Keratinocyte (primary cell): ENCODE data around the gene KCNS3. TPM values are rescaled to one million over a fixed set of nuclear protein-coding genes. Genes with fewer than 3 reads are reported as not detected.

ENCODE experiments used
- DNase-seq: peaks from one replicate; pipeline ENCODE4 v3.0.0-alpha.2; 2011; ENCODE audit warnings: low read depth, missing footprints, low spot score
- FAIRE-seq: peaks from 2 replicates; lab custom pipeline; 2011; peaks lifted over from hg19 to GRCh38; lab: Jason Lieb, UNC
- H2AFZ ChIP-seq: 2 replicates; pipeline ENCODE4 v1.6.0; 2012; ENCODE audit warnings: low read length, control low read depth, inconsistent platforms; ENCODE audit not compliant: control insufficient read depth
- H3K27ac ChIP-seq: 2 replicates; pipeline ENCODE4 v1.5.1; 2011; ENCODE audit warnings: low read length; ENCODE audit not compliant: control insufficient read depth, insufficient read depth
- H3K27me3 ChIP-seq: 3 replicates; pipeline ENCODE4 v1.6.0; 2011; ENCODE audit warnings: low read length; ENCODE audit not compliant: control insufficient read depth, insufficient read depth; ENCODE audit errors: extremely low read depth
- H3K36me3 ChIP-seq, 2 experiments: 2 replicates in 1 of 2; 3 replicates in 1 of 2; pipeline ENCODE4 v1.5.1; 2011; ENCODE audit warnings: low read length in 2 of 2, mild to moderate bottlenecking in 1 of 2; ENCODE audit not compliant: control insufficient read depth in 2 of 2, insufficient read depth in 2 of 2; ENCODE audit errors: extremely low read depth in 1 of 2
- H3K4me1 ChIP-seq: 3 replicates; pipeline ENCODE4 v1.5.1; 2011; ENCODE audit warnings: low read length; ENCODE audit not compliant: control insufficient read depth, insufficient read depth; ENCODE audit errors: extremely low read depth
- H3K4me2 ChIP-seq: 3 replicates; pipeline ENCODE4 v1.6.0; 2011; ENCODE audit warnings: low read depth, low read length; ENCODE audit not compliant: control insufficient read depth, insufficient read depth; ENCODE audit errors: extremely low read depth
- H3K4me3 ChIP-seq, 3 experiments: fragments of 200-600 bp in 1 of 3; sonication (generic) in 1 of 3; 2 replicates in 2 of 3; 3 replicates in 1 of 3; pipeline ENCODE4 v1.5.1; 2011 to 2016; ENCODE audit warnings: low read length in 3 of 3, mild to moderate bottlenecking in 3 of 3, control low read depth in 2 of 3, inconsistent platforms in 1 of 3, low read depth in 1 of 3, mixed read lengths in 1 of 3, mixed run types in 1 of 3, moderate library complexity in 1 of 3; ENCODE audit not compliant: control insufficient read depth in 2 of 3, insufficient read depth in 2 of 3; ENCODE audit errors: extremely low read depth in 1 of 3
- H3K79me2 ChIP-seq: 2 replicates; pipeline ENCODE4 v1.6.0; 2012; ENCODE audit warnings: low read length; ENCODE audit not compliant: control insufficient read depth, insufficient read depth
- H3K9ac ChIP-seq: 3 replicates; pipeline ENCODE4 v1.6.0; 2011; ENCODE audit warnings: low read length; ENCODE audit not compliant: control insufficient read depth, insufficient read depth; ENCODE audit errors: extremely low read depth
- H3K9me1 ChIP-seq: 3 replicates; pipeline ENCODE4 v1.6.0; 2011; ENCODE audit warnings: low read length; ENCODE audit not compliant: control insufficient read depth, insufficient read depth; ENCODE audit errors: extremely low read depth
- H3K9me3 ChIP-seq: 2 replicates; pipeline ENCODE4 v1.5.1; 2012; ENCODE audit warnings: low read depth, low read length; ENCODE audit not compliant: control insufficient read depth
- H4K20me1 ChIP-seq: 3 replicates; pipeline ENCODE4 v1.6.0; 2011; ENCODE audit warnings: low read length; ENCODE audit not compliant: control insufficient read depth, insufficient read depth; ENCODE audit errors: extremely low read depth
- EZH2 ChIP-seq: IDR thresholded peaks from one replicate; pipeline ENCODE4 v1.6.1; 2012; ENCODE audit warnings: inconsistent platforms, mild to moderate bottlenecking, low read length, moderate library complexity
- dilution Hi-C: fragments of 300-500 bp; cut with MboI; formaldehyde crosslinking; loops from one replicate; pipeline ENCODE4 v1.7.0; 2020; ENCODE audit warnings: low sequenced_read_pairs; ENCODE audit not compliant: extremely low pct_ligation_motif_present
- polyA plus RNA-seq, 5 experiments: library from polyadenylated mRNA; depleted of rRNA in 3 of 5; stranded (reverse) in 3 of 5; stranded (forward) in 1 of 5; unstranded in 1 of 5; fragments of >200 nt; gene quantifications; 1 replicate in 1 of 5; 2 replicates in 3 of 5; 3 replicates in 1 of 5; pipeline versions ENCODE4 v1.2.1 to v1.2.3, GENCODE V29; 2011 to 2012; ENCODE audit warnings: missing spikeins in 2 of 5, low read depth in 1 of 5, low replicate concordance in 1 of 5
- TF ChIP-seq, protein P1 (sequence below), 3 experiments: IDR thresholded peaks in 1 of 3; conservative IDR thresholded peaks in 1 of 3; optimal IDR thresholded peaks in 1 of 3; 2 replicates in 2 of 3; 3 replicates in 1 of 3; pipeline versions ENCODE3 to v1.5.1; 2011; ENCODE audit warnings: low read length in 3 of 3, mild to moderate bottlenecking in 3 of 3, moderate library complexity in 2 of 3, control low read depth in 1 of 3, inconsistent platforms in 1 of 3; ENCODE audit not compliant: insufficient read depth in 2 of 3; ENCODE audit errors: extremely low read depth in 1 of 3

Gene KCNS3
- polyA plus RNA-seq, 1 donor (not counting 4 experiments of a cell fraction or from before 2014, with no cell fraction given) = 7.3 TPM

DNA sequence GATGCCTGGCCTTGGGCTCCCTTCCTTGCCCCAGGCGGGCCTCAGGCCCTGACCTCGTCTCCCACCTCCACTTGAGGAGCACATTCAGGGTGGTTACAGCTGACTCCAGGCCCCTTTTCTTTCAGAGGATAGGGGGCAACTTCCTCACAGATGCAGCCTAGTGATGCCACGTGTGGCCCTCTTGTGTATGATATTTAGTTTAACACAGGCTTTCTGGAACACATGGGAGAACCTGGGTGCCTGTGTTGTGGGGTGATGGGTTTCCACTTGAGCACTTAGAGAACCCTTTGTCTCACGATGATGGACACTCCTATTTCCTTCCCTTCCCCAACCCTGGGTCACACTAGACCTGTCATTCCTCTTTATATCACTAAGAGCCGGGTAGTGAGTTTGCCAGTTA lies 6.8 kb upstream of the KCNS3 start:
- DNase-seq (no peak), FAIRE-seq (no peak)
- H2AFZ ChIP-seq = no peak overlapping the region
- no peak overlapping the region for H3K4me2 ChIP-seq
- no peaks in the 10 kb centered on the region for H3K79me2 ChIP-seq
- dilution Hi-C loops = no loop called here
- H3K36me3 ChIP-seq = no peaks in the 10 kb centered on the region
- H3K4me3 ChIP-seq = no peak overlapping the region
- no peaks in the 10 kb centered on the region for H3K9me1 ChIP-seq
- H3K4me1 ChIP-seq = no peaks in the 10 kb centered on the region
- H3K9me3 ChIP-seq = no peaks in the 10 kb centered on the region
- no peak overlapping the region for H3K27ac ChIP-seq
- no peak overlapping the region for H3K9ac ChIP-seq
- no peak for TF ChIP-seq EZH2
- TF ChIP-seq, protein P1, sequence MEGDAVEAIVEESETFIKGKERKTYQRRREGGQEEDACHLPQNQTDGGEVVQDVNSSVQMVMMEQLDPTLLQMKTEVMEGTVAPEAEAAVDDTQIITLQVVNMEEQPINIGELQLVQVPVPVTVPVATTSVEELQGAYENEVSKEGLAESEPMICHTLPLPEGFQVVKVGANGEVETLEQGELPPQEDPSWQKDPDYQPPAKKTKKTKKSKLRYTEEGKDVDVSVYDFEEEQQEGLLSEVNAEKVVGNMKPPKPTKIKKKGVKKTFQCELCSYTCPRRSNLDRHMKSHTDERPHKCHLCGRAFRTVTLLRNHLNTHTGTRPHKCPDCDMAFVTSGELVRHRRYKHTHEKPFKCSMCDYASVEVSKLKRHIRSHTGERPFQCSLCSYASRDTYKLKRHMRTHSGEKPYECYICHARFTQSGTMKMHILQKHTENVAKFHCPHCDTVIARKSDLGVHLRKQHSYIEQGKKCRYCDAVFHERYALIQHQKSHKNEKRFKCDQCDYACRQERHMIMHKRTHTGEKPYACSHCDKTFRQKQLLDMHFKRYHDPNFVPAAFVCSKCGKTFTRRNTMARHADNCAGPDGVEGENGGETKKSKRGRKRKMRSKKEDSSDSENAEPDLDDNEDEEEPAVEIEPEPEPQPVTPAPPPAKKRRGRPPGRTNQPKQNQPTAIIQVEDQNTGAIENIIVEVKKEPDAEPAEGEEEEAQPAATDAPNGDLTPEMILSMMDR (optimal IDR thresholded peaks at IDR 0.05 in 1 of 3, IDR thresholded peaks at IDR 0.05 in 1 of 3, conservative IDR thresholded peaks at IDR 0.05 in 1 of 3; ENCODE audit: extremely low read depth in 1 of 3, insufficient read depth in 2 of 3, low read length in 3 of 3) = no peak
- no peaks in the 10 kb centered on the region for H4K20me1 ChIP-seq
- peaks cover 8% of the 10 kb centered on the region for H3K27me3 ChIP-seq

DNA sequence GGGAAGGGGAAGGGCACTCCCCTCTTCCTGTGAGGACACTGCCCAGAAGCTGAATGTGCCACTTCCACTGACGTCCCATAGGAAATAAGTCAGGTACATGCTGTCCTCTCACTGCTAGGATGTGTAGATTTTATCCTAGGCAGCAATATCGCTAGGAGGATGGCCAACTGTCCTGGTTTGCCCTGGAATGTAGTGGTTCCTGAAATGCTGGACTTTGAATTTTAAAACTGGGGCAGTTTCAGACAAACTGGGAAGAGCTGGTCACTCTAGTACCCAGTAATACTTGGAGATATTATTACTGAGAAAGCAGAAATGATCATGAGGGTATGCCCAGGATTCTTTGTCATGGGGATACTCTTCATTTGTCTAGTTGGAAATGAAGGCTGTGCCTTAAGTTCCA lies 5.4 kb upstream of the KCNS3 start:
- no peak for FAIRE-seq
- DNase-seq = no peak
- H3K4me2 ChIP-seq = no peak overlapping the region
- H3K4me3 ChIP-seq = no peak overlapping the region
- no peak overlapping the region for H2AFZ ChIP-seq
- no peak overlapping the region for H3K27ac ChIP-seq
- TF ChIP-seq, protein P1 (optimal IDR thresholded peaks at IDR 0.05 in 1 of 3, IDR thresholded peaks at IDR 0.05 in 1 of 3, conservative IDR thresholded peaks at IDR 0.05 in 1 of 3; ENCODE audit: extremely low read depth in 1 of 3, insufficient read depth in 2 of 3, low read length in 3 of 3) = no peak
- no peak for TF ChIP-seq EZH2
- no peaks in the 10 kb centered on the region for H3K36me3 ChIP-seq
- no peak overlapping the region for H3K9ac ChIP-seq
- no peaks in the 10 kb centered on the region for H3K9me1 ChIP-seq
- no peaks in the 10 kb centered on the region for H3K4me1 ChIP-seq
- dilution Hi-C loops = no loop called here
- peaks cover 21% of the 10 kb centered on the region for H3K27me3 ChIP-seq
- H3K79me2 ChIP-seq = no peaks in the 10 kb centered on the region
- no peaks in the 10 kb centered on the region for H3K9me3 ChIP-seq
- H4K20me1 ChIP-seq = no peaks in the 10 kb centered on the region
